Right ventricle myocardium superior (tissue), 1 donor: ENCODE data around the gene IL5. TPM values are rescaled to one million over a fixed set of nuclear protein-coding genes. Genes with fewer than 3 reads are reported as not detected.
"Not testable (repeated sequence)": the region's sequence is repeated elsewhere in the genome, so short reads cannot be mapped to it uniquely, and the experiment has no call there.

Experiments
- ATAC-seq: fragments of 200-7000 bp; cut with Tn5 transposase; one replicate; pipeline ENCODE4 v1.9.1; 2020; ENCODE audit warnings: mild to moderate bottlenecking; ENCODE audit not compliant: poor library complexity
- DNase-seq: peaks from one replicate; pipeline ENCODE4 v3.0.0-alpha.2; 2020
- intact Hi-C: fragments of 100-400 bp; cut with DNase I; formaldehyde crosslinking; loops from one replicate; pipeline ENCODE4 v1.11.2; 2022
- long read RNA-seq: library from polyadenylated mRNA; unstranded; transcript quantifications from one replicate; pipeline ENCODE4 v2.0.0, GENCODE V29; 2021
- total RNA-seq: library from RNA; stranded (reverse); fragmentation: NEBNext Ultra II Directional; extraction: Animal tissue kit (Norgen Biotek cat#: 25700); gene quantifications from one replicate; pipeline ENCODE4 v1.2.1, GENCODE V29; 2021
- donor health status: DM: no; HTN: yes; CAD: no; lungs with severe emphysema.

Gene IL5
- not detected for total RNA-seq
- long read RNA-seq, result 0 reads

DNA sequence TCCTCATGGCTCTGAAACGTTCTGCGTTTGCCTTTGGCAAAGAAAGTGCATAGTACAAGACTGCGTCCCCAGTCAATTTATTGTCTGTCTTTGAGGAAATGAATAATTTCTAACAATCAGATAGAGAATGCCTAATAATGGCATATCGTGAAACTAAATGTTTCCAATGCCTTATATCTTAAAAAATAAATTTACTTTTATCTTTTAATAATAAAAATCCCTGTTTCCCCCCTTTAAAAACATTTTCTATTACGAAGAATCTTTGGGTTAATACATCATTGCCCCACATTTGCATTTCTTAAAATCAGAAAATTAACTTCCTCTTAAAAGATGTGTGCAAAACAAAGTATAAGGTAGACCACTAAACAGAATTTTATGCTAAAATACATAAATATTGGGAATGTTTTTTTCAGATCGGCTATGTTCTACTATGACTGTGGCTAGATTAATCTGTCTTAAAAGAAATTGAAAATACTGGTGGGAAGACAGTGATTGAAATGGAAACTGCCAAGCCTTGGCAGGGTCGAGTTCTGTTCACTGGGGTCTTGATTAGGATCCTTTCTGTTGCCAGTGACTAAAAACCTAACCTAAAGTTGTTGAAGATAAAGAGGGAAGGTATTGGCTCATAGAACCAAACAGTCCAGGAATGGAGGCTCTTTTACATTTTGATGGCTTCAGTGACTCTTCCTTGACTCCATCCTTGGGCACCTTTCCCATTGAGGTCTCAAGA lies at the start of gene IL5:
IL5 (minus strand) TSS at position 51 of the 730 bp plus-strand sequence; CDS start at position 7, 44 bp downstream.
- no peak for ATAC-seq
- intact Hi-C loops, result no loop called here
- DNase-seq, result no peak

- ATAC-seq (no peak), DNase-seq (no peak)
- intact Hi-C loops, result no loop called here
Measured at GRCh38 chr5:132592521-132592920, 49.2 kb upstream of the IL5 start.

GRCh38 chr5:132591145-132591544 lies 47.8 kb upstream of the IL5 start:
- ATAC-seq (no peak), DNase-seq (no peak)
- intact Hi-C loops, result no loop called here

GRCh38 chr5:132589467-132589866 lies 46.1 kb upstream of the IL5 start:
- ATAC-seq (no peak), DNase-seq (no peak)
- intact Hi-C loops, result no loop called here

DNA sequence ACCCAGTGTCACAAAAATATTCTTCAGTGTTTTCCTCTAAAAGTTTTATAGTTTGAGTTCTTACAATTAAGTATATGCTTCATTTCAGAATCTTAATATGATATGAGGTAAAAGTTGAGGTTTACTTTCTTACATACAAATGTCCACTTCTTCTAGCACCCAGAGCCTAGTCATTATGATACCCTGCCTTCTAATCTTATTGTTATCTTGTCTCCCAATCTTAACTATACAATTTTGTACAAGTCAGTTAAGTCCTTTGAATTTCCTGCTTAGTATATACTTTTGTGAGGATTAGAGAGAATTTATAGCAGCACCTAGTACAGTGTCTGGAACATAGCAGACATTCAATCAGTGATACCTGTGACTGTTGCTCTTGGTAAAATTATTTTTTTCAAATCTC lies 42.7 kb upstream of the IL5 start:
- no peak for ATAC-seq
- DNase-seq, result no peak
- intact Hi-C loops, result no loop called here

DNA sequence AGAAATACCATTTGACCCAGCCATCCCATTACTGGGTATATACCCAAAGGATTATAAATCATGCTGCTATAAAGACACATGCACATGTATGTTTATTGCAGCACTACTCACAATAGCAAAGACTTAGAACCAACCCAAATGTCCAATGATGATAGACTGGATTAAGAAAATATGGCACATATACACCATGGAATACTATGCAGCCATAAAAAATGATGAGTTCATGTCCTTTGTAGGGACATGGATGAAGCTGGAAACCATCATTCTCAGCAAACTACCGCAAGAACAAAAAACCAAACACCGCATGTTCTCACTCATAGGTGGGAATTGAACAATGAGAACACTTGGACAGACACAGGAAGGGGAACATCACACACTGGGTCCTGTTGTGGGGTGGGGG lies 41.2 kb upstream of the IL5 start:
- DNase-seq, ATAC-seq, intact Hi-C loops: not testable (repeated sequence)

DNA sequence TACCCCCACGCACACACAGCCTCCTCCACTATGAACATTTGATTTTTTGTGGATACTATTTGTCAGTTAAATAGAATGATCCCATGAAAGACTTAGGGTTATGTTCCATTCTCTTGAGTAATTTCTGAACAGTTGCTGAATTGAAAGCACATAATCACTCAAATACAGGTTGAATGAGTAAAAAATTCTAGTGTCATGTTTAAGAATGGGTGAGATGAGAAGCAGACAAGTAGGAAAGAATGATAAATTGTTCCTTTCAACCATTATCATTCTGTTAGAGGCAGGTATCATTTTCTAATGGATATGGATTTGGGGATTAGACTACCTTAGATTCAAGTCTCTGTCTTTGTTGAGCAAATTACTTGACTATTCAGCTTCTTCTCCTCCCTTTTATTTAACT lies 32.8 kb upstream of the IL5 start:
- ATAC-seq (no peak), DNase-seq (no peak)
- intact Hi-C loops, result no loop called here

- intact Hi-C loops, result no loop called here
- no peak for ATAC-seq
- DNase-seq, result no peak
Measured at GRCh38 chr5:132566657-132567056, 23.3 kb upstream of the IL5 start.

DNA sequence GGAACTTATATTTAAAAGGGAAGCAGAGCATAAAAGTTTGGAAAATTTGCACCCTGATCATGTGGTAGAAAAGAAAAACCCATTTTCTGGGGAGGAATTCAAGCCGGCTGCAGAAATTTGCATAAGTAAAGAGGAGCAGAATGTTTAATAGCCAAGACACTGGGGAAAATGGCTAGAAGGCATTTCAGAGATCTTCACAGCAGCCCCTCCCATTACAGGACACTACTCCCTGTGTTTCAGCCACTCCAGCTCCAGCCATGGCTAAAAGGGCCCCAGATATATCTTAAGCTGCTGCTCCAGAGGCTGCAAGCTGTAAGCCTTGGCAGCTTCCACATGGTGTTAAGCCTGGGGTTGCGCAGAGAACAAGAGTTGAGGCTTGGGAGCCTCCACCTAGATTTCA lies 21.2 kb upstream of the IL5 start:
- intact Hi-C loops, ATAC-seq, DNase-seq: not testable (repeated sequence)

- intact Hi-C loops, result no loop called here
- no peak for DNase-seq
- ATAC-seq, result no peak
Measured at GRCh38 chr5:132561601-132562000, 18.3 kb upstream of the IL5 start.

GRCh38 chr5:132559383-132560060 lies 16.2 kb upstream of the IL5 start:
- DNase-seq (no peak), ATAC-seq (no peak)
- intact Hi-C loops, result no loop called here

- intact Hi-C loops, result no loop called here
Measured at GRCh38 chr5:132557478-132558172, 14.3 kb upstream of the IL5 start.

GRCh38 chr5:132556763-132557477 lies 13.6 kb upstream of the IL5 start, which contains the start of gene RAD50:
RAD50 (plus strand) TSS chr5:132556977; CDS start chr5:132557325, 348 bp downstream.
- ATAC-seq (peak; percentile 100), DNase-seq (peak; percentile 98)
- intact Hi-C loops, result no loop called here

More at GRCh38 chr5:132557478-132558172, 14.3 kb upstream of the IL5 start:
- DNase-seq (peak; percentile 43), ATAC-seq (peak; percentile 65)

DNA sequence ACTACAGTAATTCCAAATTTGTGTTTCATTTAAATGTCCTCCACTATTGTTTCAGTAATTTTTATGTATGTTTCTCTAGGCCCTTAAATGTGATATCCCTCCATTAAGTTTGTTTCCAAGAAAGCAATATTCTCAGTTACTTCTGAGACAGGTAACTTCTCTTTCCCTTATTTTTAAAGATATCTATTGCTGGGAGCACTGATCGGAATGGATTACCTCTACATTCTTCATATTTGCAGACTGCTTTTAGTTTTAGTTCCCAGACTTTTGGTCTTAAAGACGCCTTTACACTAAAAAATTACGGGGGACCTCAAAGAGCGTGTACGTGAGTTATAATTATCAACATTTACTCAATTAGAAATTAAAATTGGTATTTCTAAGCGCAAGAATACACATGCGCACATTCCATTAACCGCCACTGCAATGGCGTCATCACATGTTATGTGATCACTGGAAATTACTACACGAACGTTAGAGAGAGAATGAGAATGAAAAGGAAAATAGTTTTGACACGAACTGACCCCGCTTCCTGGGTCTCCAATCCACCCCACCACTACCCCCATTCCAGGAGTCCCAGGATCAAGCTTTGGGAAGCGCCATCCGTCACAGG lies 12.9 kb upstream of the IL5 start:
- intact Hi-C loops, result no loop called here
- ATAC-seq, result no peak
- DNase-seq, result no peak

GRCh38 chr5:132549576-132549975 lies 6.3 kb upstream of the IL5 start:
- intact Hi-C loops, result no loop called here
- ATAC-seq (no peak), DNase-seq (no peak)

DNA sequence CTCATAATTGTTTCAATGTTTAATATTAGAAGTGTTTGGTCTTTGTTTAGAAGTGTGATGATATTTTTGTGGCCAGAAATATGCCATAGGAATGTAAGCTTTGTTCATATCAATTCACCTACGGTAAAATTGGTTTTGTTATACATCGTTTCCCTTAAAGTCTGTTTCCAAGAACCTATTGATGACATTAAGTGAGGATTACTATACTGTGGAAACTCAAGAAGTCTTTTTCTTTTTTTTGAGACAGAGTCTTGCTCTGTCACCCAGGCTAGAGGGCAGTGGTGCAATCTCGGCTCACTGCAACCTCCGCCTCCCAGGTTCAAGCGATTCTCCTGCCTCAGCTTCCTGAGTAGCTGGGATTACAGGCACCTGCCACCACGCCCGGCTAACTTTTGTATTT lies 5.5 kb upstream of the IL5 start:
- ATAC-seq, intact Hi-C loops, DNase-seq: not testable (repeated sequence)

GRCh38 chr5:132547269-132547668 lies 3.9 kb upstream of the IL5 start:
- ATAC-seq, result no peak

DNA sequence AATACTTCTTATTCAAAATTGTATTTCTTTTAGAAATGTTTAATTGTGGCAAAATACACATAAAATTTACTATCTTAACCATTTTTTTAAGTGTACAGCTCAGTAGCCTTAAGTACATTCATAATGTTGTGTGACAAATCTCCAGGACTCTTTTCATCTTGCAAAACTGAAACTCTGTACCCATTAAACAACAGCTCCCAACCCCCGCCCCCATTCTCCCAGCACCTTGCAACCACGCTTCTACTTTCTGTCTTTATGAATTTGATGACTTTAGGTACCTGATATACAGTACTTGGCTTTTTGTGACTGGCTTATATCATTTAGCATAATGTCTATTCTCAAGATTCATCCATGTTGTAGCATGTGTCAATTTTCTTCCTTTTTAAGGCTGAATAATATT lies 2.8 kb upstream of the IL5 start:
- intact Hi-C loops, result no loop called here

More at GRCh38 chr5:132547269-132547668, 3.9 kb upstream of the IL5 start:
- intact Hi-C loops, result no loop called here
- DNase-seq, result no peak

GRCh38 chr5:132540764-132541163 lies 2.6 kb downstream of the IL5 start:
- ATAC-seq (no peak), DNase-seq (no peak)
- intact Hi-C loops, result no loop called here

More for the DNA sequence above, 2.8 kb upstream of the IL5 start:
- no peak for ATAC-seq
- no peak for DNase-seq
